Fibroblast of lung (primary cell): Measurements from ENCODE around the gene CKLF. TPM values are rescaled to one million over a fixed set of nuclear protein-coding genes. Genes with fewer than 3 reads are reported as not detected.

ENCODE experiments used
- DNase-seq, 2 donors: peaks; one replicate each; pipeline versions ENCODE4 v3.0.0 to v3.0.0-alpha.2; 2010; ENCODE audit warnings: low read depth in 2 of 2
- H2AFZ ChIP-seq: 2 replicates; pipeline ENCODE4 v1.5.1; 2012; ENCODE audit warnings: low read length, control low read depth, inconsistent platforms
- H3K27ac ChIP-seq: 2 replicates; pipeline ENCODE4 v1.5.1; 2011; ENCODE audit warnings: low read length, control low read depth; ENCODE audit not compliant: insufficient read depth
- H3K27me3 ChIP-seq: 2 replicates; pipeline ENCODE4 v1.5.1; 2011; ENCODE audit warnings: mild to moderate bottlenecking, low read length; ENCODE audit not compliant: control insufficient read depth, insufficient read depth
- H3K36me3 ChIP-seq: 2 replicates; pipeline ENCODE4 v1.5.1; 2011; ENCODE audit warnings: low read length; ENCODE audit not compliant: control insufficient read depth, insufficient read depth
- H3K4me1 ChIP-seq: 2 replicates; pipeline ENCODE4 v1.5.1; 2011; ENCODE audit warnings: low read length; ENCODE audit not compliant: control insufficient read depth, insufficient read depth; ENCODE audit errors: extremely low read depth
- H3K4me2 ChIP-seq: 2 replicates; pipeline ENCODE4 v1.5.1; 2011; ENCODE audit warnings: low read length, control low read depth; ENCODE audit not compliant: insufficient read depth; ENCODE audit errors: extremely low read depth
- H3K4me3 ChIP-seq, 4 experiments: fragments of 200-600 bp in 1 of 4; sonication (generic) in 1 of 4; replicated peaks in 1 of 4; 2 replicates each; pipeline ENCODE4 v1.5.1; 2011 to 2016; ENCODE audit warnings: low read length in 4 of 4, low read depth in 3 of 4, mild to moderate bottlenecking in 3 of 4, control low read depth in 2 of 4, inconsistent platforms in 1 of 4, mixed read lengths in 1 of 4; ENCODE audit not compliant: insufficient read depth in 1 of 4; ENCODE audit errors: control extremely low read depth in 1 of 4
- H3K79me2 ChIP-seq: 2 replicates; pipeline ENCODE4 v1.5.1; 2012; ENCODE audit warnings: mild to moderate bottlenecking, low read length, inconsistent platforms; ENCODE audit not compliant: control insufficient read depth, insufficient read depth
- H3K9ac ChIP-seq: 2 replicates; pipeline ENCODE4 v1.5.1; 2011; ENCODE audit warnings: mild to moderate bottlenecking, low read length, control low read depth; ENCODE audit not compliant: insufficient read depth
- H3K9me3 ChIP-seq: 2 replicates; pipeline ENCODE4 v1.5.1; 2012; ENCODE audit warnings: low read depth, low read length; ENCODE audit not compliant: control insufficient read depth, insufficient read depth
- H4K20me1 ChIP-seq: 2 replicates; pipeline ENCODE4 v1.5.1; 2011; ENCODE audit warnings: low read length; ENCODE audit not compliant: control insufficient read depth, insufficient read depth; ENCODE audit errors: extremely low read depth
- CTCF ChIP-seq, 2 donors: IDR thresholded peaks in 1 of 2; conservative IDR thresholded peaks in 1 of 2; 1 replicate in 1 of 2; 2 replicates in 1 of 2; pipeline ENCODE4 v1.5.1; 2011 to 2012; ENCODE audit warnings: low read length in 2 of 2, control low read depth in 1 of 2, inconsistent platforms in 1 of 2, low read depth in 1 of 2, mild to moderate bottlenecking in 1 of 2
- EZH2 ChIP-seq: IDR thresholded peaks from 2 replicates; pipeline ENCODE4 v1.5.1; 2012; ENCODE audit warnings: low read length, control low read depth, mild to moderate bottlenecking; ENCODE audit errors: missing control alignments
- polyA plus RNA-seq, 2 donors: library from polyadenylated mRNA; depleted of rRNA in 1 of 2; stranded (reverse) in 1 of 2; unstranded in 1 of 2; fragments of >200 nt; gene quantifications; 2 replicates each; pipeline ENCODE4 v1.2.1, GENCODE V29; 2011 to 2012; ENCODE audit warnings: missing spikeins in 1 of 2
- total RNA-seq: library from RNA; depleted of rRNA; stranded (reverse); fragments of >200 nt; gene quantifications from 2 replicates; pipeline ENCODE4 v1.2.1, GENCODE V29; 2014

CKLF gene
- total and polyA plus RNA-seq, 2 donors (not counting 1 experiment from before 2014, with no cell fraction given), result 41.9 to 70.9 TPM

DNA sequence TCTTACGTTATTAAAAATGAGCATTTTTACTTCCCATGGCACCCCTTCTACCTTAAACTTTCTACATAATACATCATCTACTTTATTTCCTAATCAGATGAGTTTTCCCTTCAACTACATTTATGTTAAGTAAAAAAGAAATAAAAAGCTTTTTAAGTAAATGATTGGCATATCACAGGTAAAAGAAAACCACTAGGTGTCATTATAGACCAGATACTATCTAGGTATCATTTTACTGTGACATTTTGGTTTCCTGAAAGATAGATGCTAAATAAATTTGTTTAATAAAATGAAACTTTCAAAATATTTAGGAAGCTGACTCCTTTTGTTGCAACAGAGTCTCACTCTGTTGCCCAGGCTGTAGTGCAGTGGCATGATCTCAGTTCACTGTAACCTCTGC, 10.0 kb downstream of the CKLF start:
- H3K27ac ChIP-seq, result no peak overlapping the region
- TF ChIP-seq CTCF (conservative IDR thresholded peaks at IDR 0.05 in 1 of 2, IDR thresholded peaks at IDR 0.05 in 1 of 2; ENCODE audit: low read depth in 1 of 2, low read length in 2 of 2) (no peak), EZH2 (no peak)
- no peak overlapping the region for H3K9ac ChIP-seq
- no peaks in the 10 kb centered on the region for H3K27me3 ChIP-seq
- no peak overlapping the region for H3K4me3 ChIP-seq
- no peak for DNase-seq
- no peaks in the 10 kb centered on the region for H3K79me2 ChIP-seq
- H4K20me1 ChIP-seq, result no peaks in the 10 kb centered on the region
- no peaks in the 10 kb centered on the region for H3K9me3 ChIP-seq
- H2AFZ ChIP-seq, result no peak overlapping the region
- peaks cover 9% of the 10 kb centered on the region for H3K36me3 ChIP-seq
- no peak overlapping the region for H3K4me2 ChIP-seq
- H3K4me1 ChIP-seq, result no peaks in the 10 kb centered on the region

- H3K27me3 ChIP-seq, result no peaks in the 10 kb centered on the region
- H3K9ac ChIP-seq, result no peak overlapping the region
- H3K27ac ChIP-seq, result no peak overlapping the region
- H3K9me3 ChIP-seq, result no peaks in the 10 kb centered on the region
- no peaks in the 10 kb centered on the region for H3K4me1 ChIP-seq
- TF ChIP-seq CTCF (conservative IDR thresholded peaks at IDR 0.05 in 1 of 2, IDR thresholded peaks at IDR 0.05 in 1 of 2; ENCODE audit: low read depth in 1 of 2, low read length in 2 of 2) (no peak), EZH2 (no peak)
- H3K4me2 ChIP-seq, result no peak overlapping the region
- no peak overlapping the region for H2AFZ ChIP-seq
- H3K79me2 ChIP-seq, result no peaks in the 10 kb centered on the region
- peaks cover 9% of the 10 kb centered on the region for H3K36me3 ChIP-seq
- no peak for DNase-seq
- H3K4me3 ChIP-seq, result no peak overlapping the region
- no peaks in the 10 kb centered on the region for H4K20me1 ChIP-seq
These were observed 10.6 kb downstream of the CKLF start for GRCh38 chr16:66562986-66563385.

DNA sequence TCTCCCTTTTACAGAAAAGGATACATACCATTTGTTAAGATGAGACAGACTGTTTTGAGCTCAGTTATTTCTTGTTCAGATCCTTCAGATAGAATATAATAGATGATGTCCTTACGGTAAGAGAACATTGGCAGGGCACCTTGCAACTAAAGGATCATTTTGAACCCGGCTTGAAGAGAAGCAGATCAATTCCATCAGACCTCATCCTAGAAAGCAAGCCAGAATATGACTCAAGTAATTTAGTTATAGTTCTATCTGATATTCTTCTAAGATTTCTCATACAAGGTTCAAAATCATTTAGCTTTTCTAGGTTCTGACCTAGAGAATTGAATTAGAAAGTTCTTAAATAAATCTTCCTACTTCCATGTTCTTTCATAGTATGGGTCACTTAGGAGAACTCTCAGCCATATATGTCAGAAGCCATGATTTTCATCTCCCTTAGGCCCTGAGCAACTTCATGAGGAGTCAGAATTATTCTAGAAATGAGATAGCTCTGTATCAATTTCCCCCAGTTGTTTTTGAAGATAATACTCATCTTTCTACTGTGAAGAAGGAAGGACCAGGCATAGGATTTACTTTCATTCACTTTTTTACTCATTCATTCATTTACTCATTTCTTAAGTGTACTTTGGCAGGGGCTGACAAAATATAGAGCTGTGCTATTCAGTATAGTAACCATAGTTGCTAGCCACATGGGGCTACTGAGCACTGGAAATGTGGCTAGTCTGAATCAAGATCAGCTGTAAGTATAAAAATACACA, 11.4 kb downstream of the CKLF start:
- Histone ChIP-seq H3K9ac (no peak overlapping the region), H3K27ac (no peak overlapping the region), H3K36me3 (peaks cover 9% of the 10 kb centered on the region), H3K9me3 (no peaks in the 10 kb centered on the region), H2AFZ (no peak overlapping the region), H4K20me1 (no peaks in the 10 kb centered on the region), H3K27me3 (no peaks in the 10 kb centered on the region), H3K4me1 (no peaks in the 10 kb centered on the region), H3K79me2 (no peaks in the 10 kb centered on the region), H3K4me2 (no peak overlapping the region), H3K4me3 (no peak overlapping the region)
- TF ChIP-seq CTCF (conservative IDR thresholded peaks at IDR 0.05 in 1 of 2, IDR thresholded peaks at IDR 0.05 in 1 of 2; ENCODE audit: low read depth in 1 of 2, low read length in 2 of 2), result no peak
- TF ChIP-seq EZH2, result no peak
- no peak for DNase-seq
